CD4-positive, alpha-beta memory T cell (primary cell): Measurements from ENCODE around the gene LHFPL4. TPM values are rescaled to one million over a fixed set of nuclear protein-coding genes. Genes with fewer than 3 reads are reported as not detected.
"Not testable (repeated sequence)": the region's sequence is repeated elsewhere in the genome, so short reads cannot be mapped to it uniquely, and the experiment has no call there.

ENCODE experiments used
- CTCF ChIA-PET: fragments of 350-600 bp; sonication (Branson Sonifier 250); formaldehyde crosslinking; loops from one replicate; lab custom pipeline; 2021; ENCODE audit warnings: inconsistent platforms; ENCODE audit not compliant: partially characterized antibody; lab: Charles Lee
- POLR2A ChIA-PET: fragments of 350-600 bp; sonication (Branson Sonifier 250); formaldehyde crosslinking; loops from one replicate; lab custom pipeline; 2021; ENCODE audit not compliant: partially characterized antibody; lab: Charles Lee
- DNase-seq, 5 donors: peaks; one replicate each; pipeline versions ENCODE4 v3.0.0 to v3.0.0-alpha.2; 2020 to 2022; ENCODE audit warnings: mixed read lengths in 1 of 5
- H3K27ac ChIP-seq: one replicate; pipeline ENCODE4 v1.7.0; 2013; ENCODE audit warnings: low read depth, low read length
- H3K27me3 ChIP-seq: 2 replicates; pipeline ENCODE4 v1.7.0; 2013; ENCODE audit warnings: mild to moderate bottlenecking, low read length, moderate library complexity; ENCODE audit not compliant: insufficient read depth
- H3K36me3 ChIP-seq: 2 replicates; pipeline ENCODE4 v1.7.0; 2013; ENCODE audit warnings: mild to moderate bottlenecking, low read length, moderate library complexity; ENCODE audit not compliant: insufficient read depth
- H3K4me1 ChIP-seq: 2 replicates; pipeline ENCODE4 v1.7.0; 2013; ENCODE audit warnings: mild to moderate bottlenecking, low read length, moderate library complexity; ENCODE audit not compliant: insufficient read depth
- H3K4me3 ChIP-seq, 2 donors: one replicate each; pipeline ENCODE4 v1.7.0; 2013; ENCODE audit warnings: low read length in 2 of 2, mild to moderate bottlenecking in 1 of 2
- H3K9me3 ChIP-seq, 2 donors: one replicate each; pipeline ENCODE4 v1.7.0; 2013; ENCODE audit warnings: low read length in 2 of 2, control low read depth in 1 of 2; ENCODE audit not compliant: control insufficient read depth in 1 of 2
- H3K27ac Mint-ChIP-seq, 7 donors: one replicate each; pipeline ENCODE4 v1.8.0; 2020 to 2021; ENCODE audit warnings: mixed read lengths in 7 of 7, mild to moderate bottlenecking in 6 of 7, inconsistent platforms in 3 of 7, moderate library complexity in 3 of 7
- H3K27me3 Mint-ChIP-seq, 2 donors: one replicate each; pipeline ENCODE4 v1.8.0; 2020 to 2021; ENCODE audit warnings: mixed read lengths in 2 of 2
- H3K36me3 Mint-ChIP-seq, 2 donors: one replicate each; pipeline ENCODE4 v1.8.0; 2020 to 2021; ENCODE audit warnings: mixed read lengths in 2 of 2, inconsistent platforms in 1 of 2, mild to moderate bottlenecking in 1 of 2
- H3K4me1 Mint-ChIP-seq, 4 donors: one replicate each; pipeline ENCODE4 v1.8.0; 2020 to 2021; ENCODE audit warnings: mixed read lengths in 4 of 4, mild to moderate bottlenecking in 1 of 4
- H3K4me3 Mint-ChIP-seq, 8 donors: one replicate each; pipeline ENCODE4 v1.8.0; 2020 to 2021; ENCODE audit warnings: mixed read lengths in 8 of 8, mild to moderate bottlenecking in 7 of 8, moderate library complexity in 6 of 8, inconsistent platforms in 3 of 8
- H3K9me3 Mint-ChIP-seq, 8 donors: one replicate each; pipeline ENCODE4 v1.8.0; 2020 to 2021; ENCODE audit warnings: mixed read lengths in 8 of 8, mild to moderate bottlenecking in 5 of 8, inconsistent platforms in 3 of 8, moderate library complexity in 1 of 8
- intact Hi-C: fragments of 100-400 bp; cut with micrococcal nuclease; formaldehyde crosslinking; loops from one replicate; pipeline ENCODE4 v1.15.1; 2023
- polyA plus RNA-seq, 2 donors: library from polyadenylated mRNA; unstranded; fragments of 300-500 nt; fragmentation: Illumina TruSeq; gene quantifications; one replicate each; pipeline ENCODE4 v1.2.3, GENCODE V29; 2021
- total RNA-seq, 2 experiments: library from RNA; stranded (reverse); gene quantifications; one replicate each; pipeline ENCODE4 v1.2.3, GENCODE V29; 2021

LHFPL4 gene
- not detected for total RNA-seq
- polyA plus RNA-seq: under 1 TPM in 1 of 2 donors, not detected in 1; 0.33 TPM

- Histone ChIP-seq H3K9me3 (no peaks in the 10 kb centered on the region), H3K4me1 (peaks cover 4% of the 10 kb centered on the region), H3K27me3 (peaks cover 7% of the 10 kb centered on the region), H3K4me3 (no peak within 1 kb of the TSS), H3K27ac (no peak within 1 kb of the TSS), H3K36me3 (no peaks in the 10 kb centered on the region)
- peaks cover 0 to 12% (median 8%) of the 10 kb centered on the region in 8 donors for H3K9me3 Mint-ChIP-seq
- H3K4me3 Mint-ChIP-seq: peak within 1 kb of the TSS in 4 of 8 donors; percentile 15 to 63 (median 40)
- peaks cover 39 to 50% of the 10 kb centered on the region in 2 donors for H3K27me3 Mint-ChIP-seq
- H3K27ac Mint-ChIP-seq: no peak within 1 kb of the TSS
- no peak for DNase-seq
- no peaks in the 10 kb centered on the region for H3K36me3 Mint-ChIP-seq
- POLR2A ChIA-PET: no interaction called here
- CTCF ChIA-PET: no interaction called here
- intact Hi-C loops: no loop called here
- H3K4me1 Mint-ChIP-seq: peaks cover 3 to 7% (median 5%) of the 10 kb centered on the region in 4 donors
Observed at GRCh38 chr3:9553021-9553947, at the start of gene LHFPL4. LHFPL4 (minus strand) TSS chr3:9553822; CDS start chr3:9552679, 1,143 bp downstream.

- intact Hi-C loops: no loop called here
- peaks cover 0 to 23% (median 16%) of the 10 kb centered on the region in 8 donors for H3K9me3 Mint-ChIP-seq
- Histone ChIP-seq H3K4me1 (no peaks in the 10 kb centered on the region), H3K27ac (no peak overlapping the region), H3K27me3 (no peaks in the 10 kb centered on the region), H3K36me3 (no peaks in the 10 kb centered on the region), H3K9me3 (no peaks in the 10 kb centered on the region), H3K4me3 (no peak overlapping the region)
- H3K4me3 Mint-ChIP-seq: no peak overlapping the region
- DNase-seq: no peak
- no peak overlapping the region for H3K27ac Mint-ChIP-seq
- CTCF ChIA-PET: no interaction called here
- peaks cover 0 to 2% (median under 1%) of the 10 kb centered on the region in 4 donors for H3K4me1 Mint-ChIP-seq
- peaks cover 33 to 35% of the 10 kb centered on the region in 2 donors for H3K27me3 Mint-ChIP-seq
- H3K36me3 Mint-ChIP-seq: peaks cover 0 to 12% of the 10 kb centered on the region in 2 donors
- POLR2A ChIA-PET: no interaction called here
Observed at GRCh38 chr3:9602620-9603019, 49.0 kb upstream of the LHFPL4 start.

GRCh38 chr3:9601006-9601581 lies 47.5 kb upstream of the LHFPL4 start:
- POLR2A ChIA-PET, intact Hi-C loops, H3K27ac ChIP-seq, H3K36me3 Mint-ChIP-seq, H3K4me1 Mint-ChIP-seq, H3K4me1 ChIP-seq, H3K4me3 ChIP-seq, H3K27ac Mint-ChIP-seq, CTCF ChIA-PET, H3K36me3 ChIP-seq, DNase-seq, H3K9me3 ChIP-seq, H3K27me3 ChIP-seq: not testable (repeated sequence)
- H3K4me3 Mint-ChIP-seq: peak overlapping the region in 3 of 8 donors; percentile 5 to 52 (median 17)
- H3K27me3 Mint-ChIP-seq: peaks cover 31 to 33% of the 10 kb centered on the region in 2 donors
- H3K9me3 Mint-ChIP-seq: peaks cover 0 to 19% (median 13%) of the 10 kb centered on the region in 8 donors

- Histone ChIP-seq H3K27me3 (no peaks in the 10 kb centered on the region), H3K9me3 (no peaks in the 10 kb centered on the region), H3K4me3 (no peak overlapping the region), H3K4me1 (no peaks in the 10 kb centered on the region), H3K36me3 (no peaks in the 10 kb centered on the region), H3K27ac (no peak overlapping the region)
- Mint-ChIP-seq H3K4me3 (peak overlapping the region in 6 of 8 donors; percentile 16 to 79 (median 54)), H3K36me3 (peaks cover 0 to 9% of the 10 kb centered on the region in 2 donors), H3K9me3 (peaks cover 0 to 15% (median 9%) of the 10 kb centered on the region in 8 donors), H3K27ac (peak overlapping the region in 1 of 7 donors; percentile 14), H3K27me3 (peaks cover 31 to 33% of the 10 kb centered on the region in 2 donors), H3K4me1 (peaks cover 0 to 2% (median under 1%) of the 10 kb centered on the region in 4 donors)
- DNase-seq: no peak
- POLR2A ChIA-PET: no interaction called here
- CTCF ChIA-PET: no interaction called here
- intact Hi-C loops: no loop called here
Observed at GRCh38 chr3:9600597-9600996, 47.0 kb upstream of the LHFPL4 start.

- H3K27ac ChIP-seq: no peak overlapping the region
- H3K4me3 ChIP-seq: no peak overlapping the region
- H3K4me1 ChIP-seq: no peaks in the 10 kb centered on the region
- no peak overlapping the region for H3K4me3 Mint-ChIP-seq
- intact Hi-C loops: no loop called here
- no peak for DNase-seq
- no peaks in the 10 kb centered on the region for H3K36me3 ChIP-seq
- H3K27ac Mint-ChIP-seq: no peak overlapping the region
- H3K27me3 Mint-ChIP-seq: peaks cover 27 to 30% of the 10 kb centered on the region in 2 donors
- H3K36me3 Mint-ChIP-seq: peaks cover 0 to 4% of the 10 kb centered on the region in 2 donors
- H3K9me3 ChIP-seq: no peaks in the 10 kb centered on the region
- no peaks in the 10 kb centered on the region for H3K27me3 ChIP-seq
- peaks cover 0 to 5% (median 3%) of the 10 kb centered on the region in 8 donors for H3K9me3 Mint-ChIP-seq
- H3K4me1 Mint-ChIP-seq: peaks cover 0 to 2% (median under 1%) of the 10 kb centered on the region in 4 donors
- ChIA-PET POLR2A (no interaction called here), CTCF (no interaction called here)
Observed at GRCh38 chr3:9598783-9599387, 45.3 kb upstream of the LHFPL4 start.

GRCh38 chr3:9595877-9596276 lies 42.3 kb upstream of the LHFPL4 start:
- CTCF ChIA-PET: no interaction called here
- H3K4me3 ChIP-seq: no peak overlapping the region
- Mint-ChIP-seq H3K4me3 (no peak overlapping the region), H3K27me3 (peaks cover 15 to 19% of the 10 kb centered on the region in 2 donors), H3K27ac (no peak overlapping the region), H3K36me3 (no peaks in the 10 kb centered on the region), H3K9me3 (peaks cover 0 to 5% (median 0%) of the 10 kb centered on the region in 8 donors), H3K4me1 (peaks cover 0 to 3% (median under 1%) of the 10 kb centered on the region in 4 donors)
- no peaks in the 10 kb centered on the region for H3K27me3 ChIP-seq
- POLR2A ChIA-PET: no interaction called here
- intact Hi-C loops: no loop called here
- H3K36me3 ChIP-seq: no peaks in the 10 kb centered on the region
- H3K27ac ChIP-seq: no peak overlapping the region
- no peak for DNase-seq
- H3K4me1 ChIP-seq: no peaks in the 10 kb centered on the region
- no peaks in the 10 kb centered on the region for H3K9me3 ChIP-seq

GRCh38 chr3:9591781-9592180 lies 38.2 kb upstream of the LHFPL4 start:
- POLR2A ChIA-PET, H3K9me3 ChIP-seq, CTCF ChIA-PET, H3K36me3 ChIP-seq, H3K4me3 ChIP-seq, DNase-seq, H3K27ac ChIP-seq, intact Hi-C loops, H3K27ac Mint-ChIP-seq, H3K4me1 Mint-ChIP-seq, H3K36me3 Mint-ChIP-seq, H3K27me3 ChIP-seq, H3K4me3 Mint-ChIP-seq, H3K9me3 Mint-ChIP-seq, H3K4me1 ChIP-seq: not testable (repeated sequence)
- H3K27me3 Mint-ChIP-seq: peaks cover 11 to 12% of the 10 kb centered on the region in 2 donors
